ENCODE measurements around the gene GABRR3. TPM values are rescaled to one million over a fixed set of nuclear protein-coding genes. Genes with fewer than 3 reads are reported as not detected.
"Not testable (repeated sequence)": the region's sequence is repeated elsewhere in the genome, so short reads cannot be mapped to it uniquely, and the experiment has no call there.

GABRR3 gene
- total RNA-seq, 2 donors from 2014 or later = not detected

DNA sequence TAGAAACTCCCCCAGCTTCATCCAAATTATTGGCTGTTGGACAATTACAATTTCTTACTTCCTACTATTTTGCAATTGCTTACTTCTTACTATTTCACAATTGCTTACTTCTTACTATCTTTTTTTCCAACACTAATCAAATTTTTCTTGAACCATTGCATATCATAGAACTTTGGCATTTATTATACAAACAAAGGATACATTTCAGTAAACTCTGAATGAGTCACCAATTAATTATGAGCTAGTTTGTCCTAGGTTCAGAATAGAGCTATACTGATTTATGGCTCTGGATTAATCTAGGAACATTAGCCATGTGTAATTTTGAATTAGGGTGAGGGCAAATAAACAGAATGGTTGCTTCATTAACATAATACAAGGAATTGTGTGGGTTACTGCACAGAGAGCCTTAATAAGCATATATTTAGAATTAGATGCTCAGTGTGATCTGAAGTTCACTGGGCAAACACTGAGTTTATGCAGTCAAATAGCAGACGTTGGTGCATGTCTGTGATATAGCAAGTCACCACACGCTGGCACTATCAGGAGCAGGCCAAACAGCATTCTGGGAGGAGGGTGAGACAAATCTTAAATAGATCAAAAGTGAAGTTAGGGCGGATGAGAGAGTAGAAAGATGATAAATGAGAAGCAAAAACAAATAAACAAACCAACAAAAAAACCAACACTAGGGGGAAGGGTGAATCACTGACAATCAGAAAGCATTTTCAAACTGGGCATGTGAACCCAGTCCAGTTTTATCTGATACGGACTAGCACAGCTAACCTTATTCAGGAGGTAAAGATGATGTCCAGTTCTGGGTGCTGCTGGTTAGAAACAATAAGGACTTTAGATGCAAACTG lies 21.5 kb downstream of the GABRR3 start:
- H3K9me3 Mint-ChIP-seq = no peaks in the 10 kb centered on the region
- H3K4me3 Mint-ChIP-seq = no peak overlapping the region
- no peaks in the 10 kb centered on the region for H3K36me3 Mint-ChIP-seq (ENCODE audit: insufficient read depth in 2 of 2)
- ATAC-seq (replicated peaks in 1 of 2) = no peak
- H3K27ac Mint-ChIP-seq = no peak overlapping the region
- H3K4me1 Mint-ChIP-seq (ENCODE audit: low read depth) = peaks cover 7% of the 10 kb centered on the region
- no peaks in the 10 kb centered on the region for H3K27me3 Mint-ChIP-seq (ENCODE audit: low read depth)
- DNase-seq = no peak

DNA sequence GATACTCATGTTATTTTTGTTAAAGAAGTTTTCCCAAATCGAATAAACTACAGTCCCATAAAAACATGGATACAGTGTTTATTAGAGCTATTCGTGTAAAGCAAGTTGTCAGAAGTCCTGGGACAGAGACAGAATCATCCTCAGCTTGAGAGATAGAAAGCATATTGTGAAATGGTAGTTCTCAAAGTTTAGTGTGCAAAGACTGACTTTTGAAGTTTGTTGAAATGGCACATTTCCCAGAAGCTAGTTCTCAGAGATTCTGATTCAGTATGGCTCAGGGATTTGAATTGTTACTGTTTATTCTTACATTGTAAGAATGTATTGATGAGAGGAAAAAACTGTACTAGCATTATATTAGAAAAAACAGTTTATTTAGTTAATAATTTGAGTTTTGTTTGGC lies 22.1 kb downstream of the GABRR3 start:
- Mint-ChIP-seq H3K9me3 (no peaks in the 10 kb centered on the region), H3K27ac (no peak overlapping the region), H3K27me3 (ENCODE audit: low read depth) (no peaks in the 10 kb centered on the region), H3K4me3 (no peak overlapping the region), H3K36me3 (ENCODE audit: insufficient read depth in 2 of 2) (no peaks in the 10 kb centered on the region), H3K4me1 (ENCODE audit: low read depth) (peaks cover 7% of the 10 kb centered on the region)
- ATAC-seq (replicated peaks in 1 of 2) (no peak), DNase-seq (no peak)

DNA sequence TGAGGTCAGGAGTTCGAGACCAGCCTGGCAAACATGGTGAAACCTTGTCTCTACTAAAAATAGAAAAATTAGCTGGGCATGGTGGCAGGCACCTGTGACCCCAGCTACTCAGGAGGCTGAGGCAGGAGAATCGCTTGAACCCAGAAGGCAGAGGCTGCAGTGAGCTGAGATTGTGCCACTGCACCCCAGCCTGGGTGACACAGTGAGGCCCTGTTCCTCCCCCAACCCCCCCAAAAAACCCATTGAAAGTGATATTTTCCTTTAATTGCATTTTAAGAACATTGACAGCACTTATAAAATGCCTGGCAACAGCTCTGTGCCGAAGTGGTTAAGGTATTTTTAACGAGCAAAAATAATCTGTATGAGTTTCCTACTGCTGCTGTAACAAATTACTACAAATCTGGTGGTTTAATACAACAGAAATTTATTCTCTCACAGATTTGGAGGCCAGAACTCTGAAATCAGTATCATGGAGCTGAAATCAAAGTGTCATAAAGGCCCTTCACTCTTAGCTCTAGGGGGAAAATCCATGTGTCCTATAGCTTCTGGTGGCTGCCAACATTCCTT lies 24.1 kb downstream of the GABRR3 start:
- ATAC-seq (replicated peaks in 1 of 2); DNase-seq; H3K36me3 Mint-ChIP-seq (ENCODE audit: insufficient read depth in 2 of 2); H3K4me3 Mint-ChIP-seq; H3K9me3 Mint-ChIP-seq; H3K27me3 Mint-ChIP-seq (ENCODE audit: low read depth); H3K27ac Mint-ChIP-seq: not testable (repeated sequence)
- peaks cover 19% of the 10 kb centered on the region for H3K4me1 Mint-ChIP-seq (ENCODE audit: low read depth)

DNA sequence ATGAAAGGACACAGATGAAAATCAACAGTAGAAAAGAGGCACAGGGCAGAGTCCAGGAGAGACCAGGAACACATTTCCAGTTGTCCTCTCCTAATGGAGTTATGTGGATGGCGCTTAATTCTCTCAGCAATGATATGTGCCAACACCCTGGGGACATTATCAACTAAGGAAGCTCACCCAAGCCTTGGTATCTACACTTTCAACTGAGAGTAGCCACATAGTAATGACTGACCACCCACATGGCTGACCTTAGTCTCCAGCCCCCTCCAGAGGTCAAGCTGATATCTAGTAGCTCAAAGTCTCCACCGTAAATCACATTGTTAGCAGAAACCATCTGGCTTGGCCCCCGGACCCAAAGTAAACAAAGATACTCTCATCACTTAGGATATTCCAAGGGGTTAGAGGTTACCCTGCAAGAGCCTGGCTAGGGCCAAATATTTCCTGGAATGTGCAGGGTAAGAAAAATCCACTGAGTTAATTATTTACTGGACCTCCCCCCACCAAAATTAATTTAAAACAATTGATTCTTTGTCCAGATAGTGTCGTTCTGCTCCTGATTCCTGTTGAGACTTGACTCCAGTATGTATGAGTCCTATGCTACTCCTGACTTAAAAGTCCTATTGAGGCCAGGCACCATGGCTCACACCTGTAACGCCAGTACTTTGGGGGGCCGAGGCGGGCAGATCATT lies 24.8 kb downstream of the GABRR3 start:
- Mint-ChIP-seq H3K9me3 (peaks cover 0 to 3% of the 10 kb centered on the region in 2 donors), H3K4me3 (no peak overlapping the region), H3K27me3 (ENCODE audit: low read depth) (peaks cover 7% of the 10 kb centered on the region), H3K36me3 (ENCODE audit: insufficient read depth in 2 of 2) (no peaks in the 10 kb centered on the region), H3K4me1 (ENCODE audit: low read depth) (peaks cover 19% of the 10 kb centered on the region), H3K27ac (no peak overlapping the region)
- DNase-seq (no peak), ATAC-seq (replicated peaks in 1 of 2) (no peak)

DNA sequence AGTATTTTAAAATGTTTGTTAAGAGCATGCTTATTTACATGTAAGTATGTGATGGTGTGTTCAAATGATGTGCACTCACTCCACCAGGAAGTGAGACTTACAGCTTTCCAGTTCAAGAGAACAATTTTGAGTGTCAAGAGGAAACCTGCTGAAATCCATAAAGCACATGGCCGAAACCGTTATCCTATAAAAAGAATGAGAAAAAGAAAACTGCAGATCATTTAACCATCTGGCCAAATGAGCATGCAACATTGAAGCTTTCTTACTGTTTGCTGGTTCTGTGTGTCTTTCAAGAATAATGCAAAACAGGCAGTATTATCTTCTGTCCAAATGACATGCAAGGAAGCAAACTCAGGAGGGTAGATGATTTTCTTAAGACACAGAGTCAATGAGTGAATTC lies 26.3 kb downstream of the GABRR3 start:
- H3K4me3 Mint-ChIP-seq = no peak overlapping the region
- H3K4me1 Mint-ChIP-seq (ENCODE audit: low read depth) = peaks cover 20% of the 10 kb centered on the region
- no peak for DNase-seq
- no peak overlapping the region for H3K27ac Mint-ChIP-seq
- H3K36me3 Mint-ChIP-seq (ENCODE audit: insufficient read depth in 2 of 2) = no peaks in the 10 kb centered on the region
- ATAC-seq (replicated peaks in 1 of 2) = no peak
- H3K9me3 Mint-ChIP-seq = peaks cover 0 to 3% of the 10 kb centered on the region in 2 donors
- peaks cover 7% of the 10 kb centered on the region for H3K27me3 Mint-ChIP-seq (ENCODE audit: low read depth)

DNA sequence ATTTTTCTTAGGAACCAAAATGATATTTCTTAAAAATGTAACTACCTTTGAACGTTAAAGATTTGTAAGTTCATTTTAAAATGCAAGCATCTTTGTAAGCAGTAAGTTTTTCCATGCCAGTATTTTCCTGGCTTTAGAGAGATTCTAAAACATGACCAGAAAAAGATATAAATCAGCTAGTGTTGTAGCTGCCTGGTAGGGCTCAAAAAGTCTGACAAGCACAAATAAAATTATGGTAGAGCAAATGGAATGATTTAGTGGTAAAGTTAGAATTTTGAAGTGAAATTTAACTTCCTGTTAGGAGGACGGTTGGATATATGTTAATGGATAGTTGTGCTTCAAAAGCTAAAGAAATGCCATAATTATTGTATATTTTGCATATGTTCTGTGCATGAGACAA lies 29.7 kb downstream of the GABRR3 start:
- ATAC-seq (replicated peaks in 1 of 2) (no peak), DNase-seq (no peak)
- Mint-ChIP-seq H3K4me1 (ENCODE audit: low read depth) (peaks cover 28% of the 10 kb centered on the region), H3K9me3 (peaks cover 0 to 3% of the 10 kb centered on the region in 2 donors), H3K27ac (no peak overlapping the region), H3K27me3 (ENCODE audit: low read depth) (peaks cover 7% of the 10 kb centered on the region), H3K36me3 (ENCODE audit: insufficient read depth in 2 of 2) (no peaks in the 10 kb centered on the region), H3K4me3 (no peak overlapping the region)

DNA sequence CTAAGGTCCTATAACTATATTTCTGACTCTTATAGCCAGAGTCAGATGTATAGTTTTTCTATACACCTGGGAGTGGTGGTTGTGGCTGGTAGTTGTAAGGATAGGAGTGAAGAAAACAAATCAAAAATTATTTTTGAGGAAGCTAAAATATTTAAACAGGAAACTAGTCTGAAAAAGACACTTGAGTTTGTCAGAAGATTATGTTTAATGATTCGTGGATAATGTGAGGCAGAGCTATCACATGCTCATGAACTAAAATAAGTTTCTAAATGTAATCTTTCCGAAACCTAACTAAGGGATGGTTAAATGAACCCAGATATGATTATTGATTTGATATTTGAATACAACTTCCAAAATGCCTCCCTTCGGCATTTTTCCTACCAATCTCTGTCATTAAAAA lies 30.4 kb downstream of the GABRR3 start:
- Mint-ChIP-seq H3K4me1 (ENCODE audit: low read depth) (peaks cover 28% of the 10 kb centered on the region), H3K36me3 (ENCODE audit: insufficient read depth in 2 of 2) (no peaks in the 10 kb centered on the region), H3K9me3 (peaks cover 0 to 3% of the 10 kb centered on the region in 2 donors), H3K4me3 (no peak overlapping the region), H3K27ac (no peak overlapping the region), H3K27me3 (ENCODE audit: low read depth) (peaks cover 7% of the 10 kb centered on the region)
- no peak for DNase-seq
- ATAC-seq (replicated peaks in 1 of 2) = no peak

DNA sequence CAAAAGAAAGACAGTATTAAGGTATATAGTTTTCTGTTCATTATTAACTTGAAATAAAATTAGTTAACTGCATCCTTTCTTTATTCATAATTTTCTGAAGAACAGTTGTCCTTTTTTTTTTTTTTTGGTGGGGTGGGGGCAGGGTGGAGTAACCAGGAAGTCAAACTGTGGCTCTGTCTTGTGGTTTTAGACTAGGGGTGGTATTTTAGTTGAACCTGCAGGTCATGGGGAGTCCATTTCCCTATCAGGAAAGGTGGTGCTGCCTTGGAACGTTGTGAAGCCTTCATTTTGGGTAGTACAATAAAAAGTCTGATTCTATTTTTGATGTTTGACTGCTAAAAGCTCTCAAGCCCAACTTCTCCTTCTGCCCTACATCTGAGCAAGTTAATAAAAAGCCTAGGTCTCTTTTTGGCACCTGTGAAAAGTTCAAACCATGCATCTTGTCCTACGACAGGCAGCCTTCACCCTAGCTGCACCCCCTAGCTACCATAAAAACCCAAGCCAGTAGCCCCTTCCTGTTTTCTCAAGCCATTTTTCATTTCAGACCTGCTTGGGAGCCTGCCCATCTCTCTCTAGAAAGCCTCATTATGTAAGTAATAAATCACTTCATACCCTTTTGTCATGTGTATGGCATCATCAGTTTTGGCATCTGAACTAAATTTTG lies 31.7 kb downstream of the GABRR3 start:
- Mint-ChIP-seq H3K4me1 (ENCODE audit: low read depth) (peaks cover 20% of the 10 kb centered on the region), H3K9me3 (peaks cover 0 to 3% of the 10 kb centered on the region in 2 donors), H3K4me3 (no peak overlapping the region), H3K36me3 (ENCODE audit: insufficient read depth in 2 of 2) (no peaks in the 10 kb centered on the region), H3K27me3 (ENCODE audit: low read depth) (peaks cover 7% of the 10 kb centered on the region), H3K27ac (no peak overlapping the region)
- DNase-seq (no peak), ATAC-seq (replicated peaks in 1 of 2) (peak in 1 of 2 donors; percentile 44)

DNA sequence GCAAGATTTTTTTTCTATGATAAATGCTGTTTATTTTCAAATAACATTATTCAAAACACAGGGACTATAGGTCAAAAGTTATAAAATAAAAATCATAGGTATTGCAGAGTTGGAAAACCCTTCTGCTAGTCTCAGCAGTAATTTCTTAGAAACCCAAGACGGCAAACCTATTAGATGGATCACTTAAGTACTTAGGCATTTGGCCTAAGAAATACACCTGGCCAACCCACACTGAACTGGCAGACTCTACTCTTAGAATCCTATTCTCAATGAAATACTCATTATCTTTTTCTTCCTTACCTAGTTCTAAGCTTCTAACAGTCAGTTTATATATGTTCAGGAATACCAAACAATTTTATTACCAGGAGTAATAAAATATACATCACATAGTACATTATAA lies 32.4 kb downstream of the GABRR3 start:
- DNase-seq = no peak

DNA sequence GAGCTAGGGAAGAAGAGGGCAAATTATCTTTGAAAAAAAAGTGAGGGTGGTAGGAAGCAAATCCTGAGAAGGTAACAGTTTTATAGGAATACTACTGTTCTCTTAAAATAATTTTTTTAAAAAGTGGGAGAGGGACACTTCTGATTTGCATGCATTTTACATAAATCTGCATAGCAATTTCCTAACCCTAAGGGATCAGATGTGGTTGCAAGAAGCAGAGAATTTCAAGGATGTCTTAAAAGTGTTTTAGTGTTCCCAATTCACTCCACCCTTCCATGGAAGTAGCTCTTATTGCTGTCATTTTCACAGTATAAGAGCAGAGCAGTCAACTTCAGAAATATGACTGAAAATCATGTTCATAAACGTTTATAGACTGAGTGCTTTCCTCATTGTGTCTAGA lies 35.1 kb downstream of the GABRR3 start:
- no peak for DNase-seq
- Mint-ChIP-seq H3K4me1 (ENCODE audit: low read depth) (peaks cover 8% of the 10 kb centered on the region), H3K27me3 (ENCODE audit: low read depth) (no peaks in the 10 kb centered on the region), H3K4me3 (no peak overlapping the region), H3K9me3 (no peaks in the 10 kb centered on the region), H3K36me3 (ENCODE audit: insufficient read depth in 2 of 2) (no peaks in the 10 kb centered on the region), H3K27ac (no peak overlapping the region)
- ATAC-seq (replicated peaks in 1 of 2) = no peak

More for the DNA sequence above, 32.4 kb downstream of the GABRR3 start:
- Mint-ChIP-seq H3K36me3 (ENCODE audit: insufficient read depth in 2 of 2) (no peaks in the 10 kb centered on the region), H3K4me1 (ENCODE audit: low read depth) (peaks cover 19% of the 10 kb centered on the region), H3K9me3 (peaks cover 0 to 3% of the 10 kb centered on the region in 2 donors), H3K27me3 (ENCODE audit: low read depth) (peaks cover 7% of the 10 kb centered on the region), H3K27ac (no peak overlapping the region), H3K4me3 (no peak overlapping the region)
- no peak for ATAC-seq (replicated peaks in 1 of 2)

DNA sequence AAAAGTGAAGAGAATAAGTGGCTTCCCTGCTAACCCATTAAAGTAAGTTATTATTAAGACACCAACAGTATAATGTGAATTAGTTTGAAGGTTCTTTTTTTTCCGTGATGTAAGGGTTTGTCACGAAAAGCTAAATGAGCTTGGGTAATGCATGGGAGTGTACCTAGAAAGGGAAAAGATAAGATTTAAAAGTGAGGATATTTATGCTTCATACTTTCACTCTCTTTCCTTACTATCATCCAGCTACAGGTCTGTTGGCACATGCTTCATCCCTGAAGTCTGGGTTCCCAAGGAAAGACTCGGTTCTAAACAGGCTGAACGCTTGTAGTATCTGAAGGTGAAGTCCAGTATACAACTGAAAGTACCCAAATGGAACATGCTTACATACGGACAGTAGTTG lies 36.0 kb downstream of the GABRR3 start:
- Mint-ChIP-seq H3K27ac (no peak overlapping the region), H3K36me3 (ENCODE audit: insufficient read depth in 2 of 2) (no peaks in the 10 kb centered on the region), H3K27me3 (ENCODE audit: low read depth) (no peaks in the 10 kb centered on the region), H3K4me3 (no peak overlapping the region), H3K4me1 (ENCODE audit: low read depth) (peaks cover 8% of the 10 kb centered on the region), H3K9me3 (no peaks in the 10 kb centered on the region)
- DNase-seq (no peak), ATAC-seq (replicated peaks in 1 of 2) (no peak)

DNA sequence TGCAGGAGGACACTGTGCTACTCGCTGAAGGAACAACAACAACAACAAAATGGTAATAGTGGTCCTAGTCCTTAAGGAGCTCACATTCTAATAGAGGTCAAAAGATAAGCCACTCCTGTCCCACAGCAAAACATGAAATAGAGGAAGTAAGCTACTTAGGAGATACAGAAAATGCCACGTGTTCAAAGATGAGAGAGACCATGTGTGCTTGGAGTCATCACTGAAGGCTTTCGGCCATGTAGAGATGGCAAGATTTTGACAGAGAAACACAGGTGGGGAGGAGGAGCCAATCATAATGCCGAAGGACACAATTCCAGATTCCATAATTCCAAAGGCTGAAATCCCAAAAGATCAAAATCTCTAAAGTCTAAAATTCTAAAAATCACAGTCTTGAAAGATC lies 38.1 kb downstream of the GABRR3 start:
- peaks cover 17% of the 10 kb centered on the region for H3K27me3 Mint-ChIP-seq (ENCODE audit: low read depth)
- H3K9me3 Mint-ChIP-seq = no peaks in the 10 kb centered on the region
- H3K36me3 Mint-ChIP-seq (ENCODE audit: insufficient read depth in 2 of 2) = no peaks in the 10 kb centered on the region
- H3K4me3 Mint-ChIP-seq = no peak overlapping the region
- peaks cover under 1% of the 10 kb centered on the region for H3K4me1 Mint-ChIP-seq (ENCODE audit: low read depth)
- no peak for ATAC-seq (replicated peaks in 1 of 2)
- DNase-seq = no peak
- H3K27ac Mint-ChIP-seq = no peak overlapping the region

Measured in activated T-cell treated with anti-CD3 and anti-CD28 coated beads, Interleukin-2, amount 50 U/mL, for 72 hours (primary cell).